Liver (tissue), 9 donors: Measurements from ENCODE around the gene APOBEC3A. TPM values are rescaled to one million over a fixed set of nuclear protein-coding genes. Genes with fewer than 3 reads are reported as not detected.

ENCODE experiments used
- DNase-seq: peaks from one replicate; pipeline ENCODE4 v3.0.0-alpha.2; 2017; ENCODE audit warnings: low spot score
- H3K27ac ChIP-seq, 2 donors: one replicate each; pipeline ENCODE4 v1.7.0; 2013; ENCODE audit warnings: inconsistent platforms in 2 of 2, low read length in 2 of 2, control low read depth in 1 of 2, low read depth in 1 of 2, mild to moderate bottlenecking in 1 of 2
- H3K27me3 ChIP-seq, 4 donors: one replicate each; pipeline versions ENCODE4 v1.6.1 to v1.7.0; 2013; ENCODE audit warnings: low read length in 3 of 4, inconsistent platforms in 1 of 4, mild to moderate bottlenecking in 1 of 4, moderate library complexity in 1 of 4; ENCODE audit not compliant: control insufficient read depth in 4 of 4, insufficient read depth in 4 of 4
- H3K36me3 ChIP-seq, 4 donors: one replicate each; pipeline versions ENCODE4 v1.6.1 to v1.7.0; 2013; ENCODE audit warnings: low read length in 3 of 4, mild to moderate bottlenecking in 3 of 4, low read depth in 1 of 4, moderate library complexity in 1 of 4; ENCODE audit not compliant: control insufficient read depth in 4 of 4, insufficient read depth in 3 of 4
- H3K4me1 ChIP-seq, 4 donors: one replicate each; pipeline versions ENCODE4 v1.6.1 to v1.7.0; 2013; ENCODE audit warnings: low read length in 3 of 4, mild to moderate bottlenecking in 3 of 4, moderate library complexity in 1 of 4; ENCODE audit not compliant: control insufficient read depth in 4 of 4, insufficient read depth in 4 of 4
- H3K4me3 ChIP-seq, 3 donors: one replicate each; pipeline versions ENCODE4 v1.6.1 to v1.7.0; 2013; ENCODE audit warnings: low read length in 3 of 3, control low read depth in 1 of 3, low read depth in 1 of 3, mild to moderate bottlenecking in 1 of 3
- H3K9ac ChIP-seq, 2 donors: one replicate each; pipeline ENCODE4 v1.7.0; 2013; ENCODE audit warnings: low read length in 2 of 2, mild to moderate bottlenecking in 2 of 2, moderate library complexity in 2 of 2, control low read depth in 1 of 2, low read depth in 1 of 2
- H3K9me3 ChIP-seq, 4 donors: one replicate each; pipeline versions ENCODE4 v1.6.1 to v1.7.0; 2013; ENCODE audit warnings: low read length in 3 of 4; ENCODE audit not compliant: control insufficient read depth in 4 of 4
- ATF3 ChIP-seq: IDR thresholded peaks from 2 replicates; pipeline ENCODE4 v1.6.1; 2016; ENCODE audit warnings: antibody characterized with exemption
- EGR1 ChIP-seq, 2 donors: IDR thresholded peaks; 2 replicates each; pipeline ENCODE4 v1.6.1; 2016 to 2018; ENCODE audit warnings: antibody characterized with exemption in 2 of 2, low read depth in 2 of 2
- FOXA1 ChIP-seq: IDR thresholded peaks from 2 replicates; pipeline ENCODE4 v1.6.1; 2016; ENCODE audit warnings: antibody characterized with exemption
- FOXA2 ChIP-seq: IDR thresholded peaks from 2 replicates; pipeline ENCODE4 v1.6.1; 2016; ENCODE audit warnings: antibody characterized with exemption
- GABPA ChIP-seq, 2 donors: IDR thresholded peaks in 1 of 2; conservative IDR thresholded peaks in 1 of 2; 2 replicates each; pipeline ENCODE4 v1.6.1; 2016; ENCODE audit warnings: antibody characterized with exemption in 2 of 2, mild to moderate bottlenecking in 1 of 2, moderate library complexity in 1 of 2
- JUND ChIP-seq, 2 donors: IDR thresholded peaks; 2 replicates each; pipeline ENCODE4 v1.6.1; 2016; ENCODE audit warnings: antibody characterized with exemption in 2 of 2
- MAX ChIP-seq: IDR thresholded peaks from 2 replicates; pipeline ENCODE4 v1.6.1; 2016; ENCODE audit warnings: antibody characterized with exemption
- NR2F2 ChIP-seq: IDR thresholded peaks from 2 replicates; pipeline ENCODE4 v1.6.1; 2016; ENCODE audit warnings: antibody characterized with exemption
- RAD21 ChIP-seq, 2 donors: IDR thresholded peaks; 2 replicates each; pipeline ENCODE4 v1.6.1; 2016; ENCODE audit warnings: antibody characterized with exemption in 2 of 2, mild to moderate bottlenecking in 2 of 2
- REST ChIP-seq: IDR thresholded peaks from 2 replicates; pipeline ENCODE4 v1.6.1; 2016; ENCODE audit warnings: antibody characterized with exemption, mild to moderate bottlenecking
- RXRA ChIP-seq, 2 donors: IDR thresholded peaks; 2 replicates each; pipeline ENCODE4 v1.6.1; 2017 to 2018; ENCODE audit warnings: antibody characterized with exemption in 2 of 2, mild to moderate bottlenecking in 1 of 2
- SP1 ChIP-seq: IDR thresholded peaks from 2 replicates; pipeline ENCODE4 v1.6.1; 2018; ENCODE audit warnings: antibody characterized with exemption, mild to moderate bottlenecking
- TAF1 ChIP-seq: conservative IDR thresholded peaks from 2 replicates; pipeline ENCODE4 v1.6.1; 2016; ENCODE audit warnings: antibody characterized with exemption, mild to moderate bottlenecking
- YY1 ChIP-seq: IDR thresholded peaks from 2 replicates; pipeline ENCODE4 v1.6.1; 2016; ENCODE audit warnings: antibody characterized with exemption, mild to moderate bottlenecking
- ZBTB33 ChIP-seq: IDR thresholded peaks from 2 replicates; pipeline ENCODE4 v1.6.1; 2016; ENCODE audit warnings: antibody characterized with exemption
- WGBS: extraction: QIAGEN DNeasy Blood & Tissue Kit; methylation state at CpG from one replicate; pipeline ENCODE4 v1.1.7; 2013; 5-methylcytosine and 5-hydroxymethylcytosine counted together
- polyA plus RNA-seq, 2 donors: library from polyadenylated mRNA; stranded (reverse) in 1 of 2; unstranded in 1 of 2; fragments of 200-250 nt in 1 of 2; fragments of >200 nt in 1 of 2; fragmentation: Nextera tagmentation in 1 of 2; extraction: Ambion mirVana in 1 of 2; gene quantifications; one replicate each; pipeline versions ENCODE4 v1.2.1 to v1.2.3, GENCODE V29; 2013 to 2015
- total RNA-seq, 2 donors: library from RNA; depleted of rRNA; stranded (reverse); fragments of >200 nt; gene quantifications; one replicate each; pipeline ENCODE4 v1.2.3, GENCODE V29; 2014
- TF ChIP-seq, protein P1 (sequence below): fragments of 150-350 bp; IDR thresholded peaks from 2 replicates; pipeline ENCODE4 v1.5.1; 2017; ENCODE audit warnings: improper control_type of control experiment, low read depth, low read length; ENCODE audit not compliant: missing input control
- donor health status: healthy.
- donor health status: healthy.
- donor health status: healthy.
- donor health status: healthy.
- donor health status: healthy.

Gene APOBEC3A
- total and polyA plus RNA-seq, 4 donors: 0.26 to 8.7 (median 4.6) TPM

DNA sequence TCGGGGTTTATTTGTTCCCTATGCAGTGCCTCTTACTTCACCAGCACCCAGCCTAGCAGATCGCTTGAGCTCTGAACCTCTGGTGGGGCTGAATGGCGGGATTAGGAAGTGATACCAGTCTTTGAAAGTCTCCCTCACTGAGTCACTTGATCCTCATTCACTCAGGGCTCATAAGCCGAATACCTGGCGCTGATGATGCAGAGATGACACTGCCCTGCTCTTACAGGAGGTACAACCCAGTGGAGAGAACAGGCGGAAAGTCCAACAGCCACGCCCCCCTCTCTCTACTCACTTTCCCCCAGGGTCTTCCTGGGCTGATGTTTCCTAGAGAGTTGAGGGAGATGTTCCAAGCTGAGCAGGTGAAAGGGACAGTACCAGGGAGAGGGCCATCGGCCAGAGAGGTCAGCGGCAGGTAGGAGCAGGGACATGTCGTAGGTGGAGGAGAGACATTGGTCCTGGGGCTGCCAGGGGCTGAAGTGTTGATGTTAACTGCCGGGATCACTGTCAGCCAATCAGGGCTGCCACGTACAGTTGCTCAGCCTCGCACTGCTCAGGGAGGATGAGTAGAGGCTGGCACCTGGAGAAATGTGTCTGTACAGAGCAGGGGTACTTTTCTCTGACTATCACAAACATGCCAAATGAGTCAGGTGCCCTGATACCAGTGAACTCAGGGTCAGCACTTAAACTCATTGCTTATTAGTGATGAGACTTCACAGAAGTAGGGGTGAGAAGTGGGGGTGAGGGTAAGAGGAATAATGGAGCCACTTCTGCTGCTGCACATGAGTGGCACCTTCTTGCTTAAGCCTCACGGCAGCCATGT, 9.9 kb upstream of the APOBEC3A start:
- no peak for DNase-seq
- no peak overlapping the region for H3K9ac ChIP-seq
- no peaks in the 10 kb centered on the region for H3K4me1 ChIP-seq
- no peaks in the 10 kb centered on the region for H3K9me3 ChIP-seq
- H3K27me3 ChIP-seq: no peaks in the 10 kb centered on the region
- no peak for TF ChIP-seq RAD21 (IDR thresholded peaks at IDR 0.05)
- no peak for TF ChIP-seq FOXA1
- TF ChIP-seq, protein P1, sequence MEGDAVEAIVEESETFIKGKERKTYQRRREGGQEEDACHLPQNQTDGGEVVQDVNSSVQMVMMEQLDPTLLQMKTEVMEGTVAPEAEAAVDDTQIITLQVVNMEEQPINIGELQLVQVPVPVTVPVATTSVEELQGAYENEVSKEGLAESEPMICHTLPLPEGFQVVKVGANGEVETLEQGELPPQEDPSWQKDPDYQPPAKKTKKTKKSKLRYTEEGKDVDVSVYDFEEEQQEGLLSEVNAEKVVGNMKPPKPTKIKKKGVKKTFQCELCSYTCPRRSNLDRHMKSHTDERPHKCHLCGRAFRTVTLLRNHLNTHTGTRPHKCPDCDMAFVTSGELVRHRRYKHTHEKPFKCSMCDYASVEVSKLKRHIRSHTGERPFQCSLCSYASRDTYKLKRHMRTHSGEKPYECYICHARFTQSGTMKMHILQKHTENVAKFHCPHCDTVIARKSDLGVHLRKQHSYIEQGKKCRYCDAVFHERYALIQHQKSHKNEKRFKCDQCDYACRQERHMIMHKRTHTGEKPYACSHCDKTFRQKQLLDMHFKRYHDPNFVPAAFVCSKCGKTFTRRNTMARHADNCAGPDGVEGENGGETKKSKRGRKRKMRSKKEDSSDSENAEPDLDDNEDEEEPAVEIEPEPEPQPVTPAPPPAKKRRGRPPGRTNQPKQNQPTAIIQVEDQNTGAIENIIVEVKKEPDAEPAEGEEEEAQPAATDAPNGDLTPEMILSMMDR: no peak
- TF ChIP-seq ZBTB33: no peak
- no peak for TF ChIP-seq MAX
- no peak for TF ChIP-seq FOXA2
- TF ChIP-seq SP1: no peak
- TF ChIP-seq JUND (IDR thresholded peaks at IDR 0.05): no peak
- TF ChIP-seq YY1: no peak
- TF ChIP-seq RXRA (IDR thresholded peaks at IDR 0.05): no peak
- no peak for TF ChIP-seq GABPA (IDR thresholded peaks at IDR 0.05 in 1 of 2, conservative IDR thresholded peaks at IDR 0.05 in 1 of 2)
- no peak for TF ChIP-seq EGR1 (IDR thresholded peaks at IDR 0.05; ENCODE audit: low read depth in 2 of 2)
- TF ChIP-seq REST: no peak
- no peak for TF ChIP-seq NR2F2
- no peak for TF ChIP-seq TAF1
- no peak for TF ChIP-seq ATF3
- H3K27ac ChIP-seq: no peak overlapping the region
- no peak overlapping the region for H3K4me3 ChIP-seq
- no peaks in the 10 kb centered on the region for H3K36me3 ChIP-seq
- 73% methylated on average over 14 of the region's 14 CpGs for WGBS
